ENCODE data around the gene RETREG1. TPM values are rescaled to one million over a fixed set of nuclear protein-coding genes. Genes with fewer than 3 reads are reported as not detected.

RETREG1 gene
- total and polyA plus RNA-seq, 2 of the 13 experiments (the other 11 are each of a cell fraction or from before 2014, with no cell fraction given), result 0.07 TPM; not detected in 1

DNA sequence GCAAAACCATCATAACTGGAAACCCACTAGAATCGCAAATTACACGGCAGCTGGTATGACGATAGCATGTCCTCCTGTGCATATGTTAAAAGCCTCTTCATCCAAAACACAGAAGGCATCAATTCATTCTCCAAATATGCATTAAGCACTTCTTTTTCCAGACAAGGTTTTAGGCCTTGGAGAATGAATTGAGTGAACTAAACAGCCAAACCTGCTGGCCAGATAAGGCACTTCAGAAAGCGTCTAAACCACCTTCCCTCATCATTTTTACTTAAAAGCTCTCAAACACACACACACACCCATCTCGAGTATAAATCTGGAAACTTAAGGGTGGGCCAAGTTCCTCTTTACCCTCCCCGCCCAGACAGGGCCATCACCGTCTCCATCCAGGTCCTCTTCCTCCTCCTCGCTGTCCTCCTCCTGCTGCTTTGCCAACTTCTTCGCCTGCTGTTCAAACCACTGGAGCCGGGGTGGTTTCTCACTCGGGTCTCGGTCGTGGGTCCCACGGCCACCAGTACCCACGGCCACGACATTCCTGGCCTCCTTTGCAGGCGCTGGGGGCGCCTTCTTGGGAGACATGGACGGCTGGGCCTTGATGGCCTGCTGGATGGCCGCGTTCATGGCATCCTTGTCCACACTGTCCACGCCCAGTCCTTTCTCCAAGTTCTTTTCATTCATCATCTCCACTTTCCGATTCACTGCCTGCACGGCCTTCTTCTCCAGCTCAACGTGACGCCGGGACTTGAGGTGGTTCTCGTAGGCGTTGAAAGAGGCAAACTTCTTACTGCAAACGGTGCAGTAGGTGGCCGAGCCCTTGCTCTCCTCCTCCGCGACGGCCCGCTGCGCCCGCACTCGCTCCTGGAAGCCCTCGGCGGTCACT is 151.9 kb downstream of the RETREG1 start (continued):
- TF ChIP-seq ZFYVE20 (CRISPR knock-in tag; IDR thresholded peaks at IDR 0.05; ENCODE audit: borderline replicate concordance, low read depth), result 0 out of 2 replicates have a peak, but pooled peaks have one; percentile 63
- TF ChIP-seq SMYD3 (CRISPR knock-in tag; IDR thresholded peaks at IDR 0.05), result 0 out of 2 replicates have a peak, but pooled peaks have one; percentile 13
- TF ChIP-seq MED13 (CRISPR knock-in tag; IDR thresholded peaks at IDR 0.05), result no peak
- no peak for TF ChIP-seq FLYWCH1 (CRISPR knock-in tag; IDR thresholded peaks at IDR 0.05)
- 0 out of 2 replicates have a peak, but pooled peaks have one; percentile 32 for TF ChIP-seq ZNF678 (CRISPR knock-in tag; IDR thresholded peaks at IDR 0.05)
- TF ChIP-seq, protein P1, sequence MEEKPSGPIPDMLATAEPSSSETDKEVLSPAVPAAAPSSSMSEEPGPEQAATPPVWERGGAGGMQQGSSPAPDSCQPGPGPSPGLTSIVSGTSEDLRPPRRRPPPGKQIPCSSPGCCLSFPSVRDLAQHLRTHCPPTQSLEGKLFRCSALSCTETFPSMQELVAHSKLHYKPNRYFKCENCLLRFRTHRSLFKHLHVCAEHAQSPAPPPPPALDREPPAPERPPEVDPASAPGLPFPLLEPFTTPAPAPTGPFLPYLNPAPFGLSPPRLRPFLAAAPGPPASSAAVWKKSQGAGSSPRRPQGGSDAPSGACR (CRISPR knock-in tag; IDR thresholded peaks at IDR 0.05), result 0 out of 2 replicates have a peak, but pooled peaks have one; percentile 3

DNA sequence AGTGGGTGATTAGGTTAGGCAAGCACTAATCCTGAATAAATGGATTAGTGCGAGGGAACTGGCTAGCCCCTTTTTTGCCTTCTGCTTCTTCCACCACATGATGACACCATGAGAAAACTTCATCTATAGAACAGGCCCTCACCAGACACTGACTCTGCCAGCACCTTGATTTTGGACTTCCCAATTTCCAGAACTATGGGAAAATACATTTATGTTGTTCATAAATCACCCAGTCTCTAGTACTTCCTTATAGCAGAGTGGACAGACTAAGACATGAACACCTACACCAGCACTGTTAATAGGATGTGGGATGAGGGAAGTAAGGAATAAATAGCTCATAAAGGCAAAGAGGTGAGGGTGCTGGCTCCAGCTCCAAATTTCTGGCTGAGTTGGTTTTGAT is 152.6 kb downstream of the RETREG1 start:
- ChIA-PET CTCF (ENCODE audit: low intra/inter-chr PET ratio, low total read pairs) (no interaction called here), POLR2A (no interaction called here)
- intact Hi-C loops (cut with micrococcal nuclease; ENCODE audit: unreplicated experiment), result loop anchor here (10.0 kb wide), 1 partner anchor 271 kb away; no protein-coding TSS in a partner anchor
- Histone ChIP-seq H3K79me2 (ENCODE audit: insufficient read depth, low read length) (peaks cover 45% of the 10 kb centered on the region), H4K20me1 (ENCODE audit: insufficient read depth, low read length) (peaks cover 10% of the 10 kb centered on the region; the same call in 1 of the 2 replicates), H3K27me3 (ENCODE audit: control insufficient read depth in 1 of 2, insufficient read depth in 2 of 2, low read length in 2 of 2) (no peaks in the 10 kb centered on the region; a peak in 1 of 5 replicates), H3K27ac (ENCODE audit: extremely low read length, insufficient read depth, low read length) (no peak overlapping the region), H3K9me3 (ENCODE audit: low read length) (no peaks in the 10 kb centered on the region), H3K9ac (ENCODE audit: insufficient read depth, low read depth, low read length) (peak overlapping the region; percentile 96), H3K36me3 (replicated peaks in 1 of 2; ENCODE audit: control insufficient read depth in 1 of 2, insufficient read depth in 2 of 2, low read length in 2 of 2) (peaks cover 13 to 41% of the 10 kb centered on the region in 2 experiments; a peak in 4 of 5 replicates), H3K4me2 (ENCODE audit: low read depth, low read length) (peak overlapping the region; percentile 74), H2AFZ (ENCODE audit: low read length) (no peak overlapping the region), H3K4me1 (ENCODE audit: insufficient read depth, low read length) (peaks cover 56% of the 10 kb centered on the region), H3K4me3 (replicated peaks in 1 of 3; ENCODE audit: insufficient read depth in 1 of 3, low read depth in 2 of 3, low read length in 3 of 3) (peak overlapping the region; percentile 76 to 99 (median 97))
- FAIRE-seq, result no peak
- no peak for DNase-seq (ENCODE audit: low spot score)
- no TSS peak for BruUV-seq (replicated peaks)
- in situ Hi-C loops (cut with HindIII; ENCODE audit: extremely low pct_ligation_motif_present, low pct_unique_long_range_greater_than_20kb), result no loop called here
- ATAC-seq, result no peak
- 82% methylated on average over 1 of the region's 1 CpG for WGBS (ENCODE audit: low lambda C conversion rate)
- TF ChIP-seq ZNF230 (CRISPR knock-in tag; IDR thresholded peaks at IDR 0.05), result no peak
- TF ChIP-seq KAT2B (IDR thresholded peaks at IDR 0.05; ENCODE audit: borderline replicate concordance, low read depth, low read length), result no peak
- TF ChIP-seq ZNF530 (CRISPR knock-in tag; IDR thresholded peaks at IDR 0.05; ENCODE audit: low read depth), result no peak
- no peak for TF ChIP-seq PCBP1 (IDR thresholded peaks at IDR 0.05; ENCODE audit: borderline replicate concordance, low read depth, low read length)
- TF ChIP-seq ZNF292 (CRISPR knock-in tag; IDR thresholded peaks at IDR 0.05; ENCODE audit: borderline replicate concordance, low read depth), result no peak
- TF ChIP-seq MYC (CRISPR knock-in tag; IDR thresholded peaks at IDR 0.05; ENCODE audit: borderline replicate concordance), result no peak
- no peak for TF ChIP-seq ZBTB8A (CRISPR knock-in tag; IDR thresholded peaks at IDR 0.05; ENCODE audit: borderline replicate concordance, low read depth)
- no peak for TF ChIP-seq MIER2 (CRISPR knock-in tag; IDR thresholded peaks at IDR 0.05)
- TF ChIP-seq ZNF563 (CRISPR knock-in tag; IDR thresholded peaks at IDR 0.05), result no peak
- TF ChIP-seq, protein P2, sequence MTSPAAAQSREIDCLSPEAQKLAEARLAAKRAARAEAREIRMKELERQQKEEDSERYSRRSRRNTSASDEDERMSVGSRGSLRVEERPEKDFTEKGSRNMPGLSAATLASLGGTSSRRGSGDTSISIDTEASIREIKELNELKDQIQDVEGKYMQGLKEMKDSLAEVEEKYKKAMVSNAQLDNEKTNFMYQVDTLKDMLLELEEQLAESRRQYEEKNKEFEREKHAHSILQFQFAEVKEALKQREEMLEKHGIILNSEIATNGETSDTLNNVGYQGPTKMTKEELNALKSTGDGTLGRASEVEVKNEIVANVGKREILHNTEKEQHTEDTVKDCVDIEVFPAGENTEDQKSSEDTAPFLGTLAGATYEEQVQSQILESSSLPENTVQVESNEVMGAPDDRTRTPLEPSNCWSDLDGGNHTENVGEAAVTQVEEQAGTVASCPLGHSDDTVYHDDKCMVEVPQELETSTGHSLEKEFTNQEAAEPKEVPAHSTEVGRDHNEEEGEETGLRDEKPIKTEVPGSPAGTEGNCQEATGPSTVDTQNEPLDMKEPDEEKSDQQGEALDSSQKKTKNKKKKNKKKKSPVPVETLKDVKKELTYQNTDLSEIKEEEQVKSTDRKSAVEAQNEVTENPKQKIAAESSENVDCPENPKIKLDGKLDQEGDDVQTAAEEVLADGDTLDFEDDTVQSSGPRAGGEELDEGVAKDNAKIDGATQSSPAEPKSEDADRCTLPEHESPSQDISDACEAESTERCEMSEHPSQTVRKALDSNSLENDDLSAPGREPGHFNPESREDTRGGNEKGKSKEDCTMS (CRISPR knock-in tag; conservative IDR thresholded peaks at IDR 0.05), result no peak

Measured in HepG2 (cell line).